GM12892 (cell line): ENCODE measurements around the gene CDK5RAP2.

Source experiments
- POLR2A ChIP-seq: IDR thresholded peaks from 2 replicates; pipeline ENCODE4 v1.6.1; 2011; ENCODE audit warnings: low read depth, low read length, control low read depth
- POLR2AphosphoS5 ChIP-seq: IDR thresholded peaks from 2 replicates; pipeline ENCODE4 v1.6.1; 2011; ENCODE audit warnings: low read depth, low read length, control low read depth

DNA sequence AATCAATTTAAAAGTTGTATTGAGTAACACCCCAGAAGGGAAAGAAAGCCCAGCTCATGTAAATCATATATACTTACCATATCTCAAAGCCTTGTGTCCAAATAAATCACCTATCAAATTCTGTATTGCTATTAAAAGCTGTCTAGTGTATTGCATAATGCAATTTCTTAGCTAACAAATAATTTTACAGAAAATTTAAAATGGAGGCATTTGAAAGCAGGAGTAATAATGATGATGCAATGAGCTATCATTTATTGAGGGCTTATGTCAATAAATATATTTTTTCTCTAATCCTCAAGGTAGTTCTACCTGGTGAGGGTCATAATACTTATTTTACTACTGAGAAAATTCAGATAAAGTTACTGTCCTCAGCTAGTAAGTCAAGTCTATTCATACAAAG, 42.8 kb upstream of the CDK5RAP2 start:
- no peak for TF ChIP-seq POLR2AphosphoS5
- TF ChIP-seq POLR2A: no peak
